Mucosa of stomach (tissue), 1 donor: Measurements from ENCODE around the gene SPP1.
"Not testable (repeated sequence)": the region's sequence is repeated elsewhere in the genome, so short reads cannot be mapped to it uniquely, and the experiment has no call there.

Experiments used
- H3K27me3 ChIP-seq: one replicate; pipeline ENCODE4 v1.7.0; 2013; ENCODE audit warnings: mild to moderate bottlenecking, low read length; ENCODE audit not compliant: control insufficient read depth, insufficient read depth
- H3K36me3 ChIP-seq: one replicate; pipeline ENCODE4 v1.7.0; 2013; ENCODE audit warnings: low read length; ENCODE audit not compliant: control insufficient read depth, insufficient read depth
- H3K4me1 ChIP-seq: one replicate; pipeline ENCODE4 v1.7.0; 2013; ENCODE audit warnings: mild to moderate bottlenecking, low read length; ENCODE audit not compliant: control insufficient read depth, insufficient read depth
- H3K4me3 ChIP-seq: one replicate; pipeline ENCODE4 v1.7.0; 2013; ENCODE audit warnings: low read length
- H3K9ac ChIP-seq: one replicate; pipeline ENCODE4 v1.7.0; 2013; ENCODE audit warnings: mild to moderate bottlenecking, low read length, moderate library complexity
- H3K9me3 ChIP-seq: one replicate; pipeline ENCODE4 v1.7.0; 2013; ENCODE audit warnings: mild to moderate bottlenecking, low read length, moderate library complexity; ENCODE audit not compliant: control insufficient read depth
- donor health status: Pancreatic carcinoma.

The SPP1 gene

DNA sequence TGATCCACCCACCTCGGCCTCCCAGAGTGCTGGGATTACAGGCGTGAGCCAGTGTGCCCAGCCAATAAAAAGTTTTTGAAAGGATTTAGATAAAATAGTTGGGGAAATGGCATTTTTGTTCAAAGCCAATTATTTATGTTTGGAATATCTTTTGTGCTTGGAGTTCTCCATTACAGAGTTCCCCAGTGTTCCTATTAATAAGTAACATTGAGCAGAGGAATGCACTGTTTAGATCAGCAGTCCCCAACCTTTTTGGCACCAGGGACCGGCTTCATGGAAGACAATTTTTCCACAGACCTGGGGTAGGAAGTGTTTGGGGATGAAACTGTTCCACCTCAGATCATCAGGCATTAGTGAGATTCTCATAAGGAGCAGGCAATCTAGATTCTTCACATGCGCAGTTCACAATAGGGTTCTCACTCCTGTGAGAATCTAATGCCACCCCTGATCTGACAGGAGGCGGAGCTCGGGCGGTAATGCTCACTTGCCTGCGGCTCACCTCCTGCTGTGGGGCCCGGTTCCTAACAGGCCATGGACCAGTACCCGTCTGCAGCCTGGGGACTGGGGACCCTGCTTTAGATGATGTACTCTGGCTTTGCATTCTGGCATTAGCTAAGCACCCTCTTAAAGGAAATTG lies 40.3 kb downstream of the SPP1 start:
- no peaks in the 10 kb centered on the region for H3K36me3 ChIP-seq
- H3K4me1 ChIP-seq, result no peaks in the 10 kb centered on the region
- no peaks in the 10 kb centered on the region for H3K9me3 ChIP-seq
- no peak overlapping the region for H3K9ac ChIP-seq
- no peaks in the 10 kb centered on the region for H3K27me3 ChIP-seq
- no peak overlapping the region for H3K4me3 ChIP-seq

DNA sequence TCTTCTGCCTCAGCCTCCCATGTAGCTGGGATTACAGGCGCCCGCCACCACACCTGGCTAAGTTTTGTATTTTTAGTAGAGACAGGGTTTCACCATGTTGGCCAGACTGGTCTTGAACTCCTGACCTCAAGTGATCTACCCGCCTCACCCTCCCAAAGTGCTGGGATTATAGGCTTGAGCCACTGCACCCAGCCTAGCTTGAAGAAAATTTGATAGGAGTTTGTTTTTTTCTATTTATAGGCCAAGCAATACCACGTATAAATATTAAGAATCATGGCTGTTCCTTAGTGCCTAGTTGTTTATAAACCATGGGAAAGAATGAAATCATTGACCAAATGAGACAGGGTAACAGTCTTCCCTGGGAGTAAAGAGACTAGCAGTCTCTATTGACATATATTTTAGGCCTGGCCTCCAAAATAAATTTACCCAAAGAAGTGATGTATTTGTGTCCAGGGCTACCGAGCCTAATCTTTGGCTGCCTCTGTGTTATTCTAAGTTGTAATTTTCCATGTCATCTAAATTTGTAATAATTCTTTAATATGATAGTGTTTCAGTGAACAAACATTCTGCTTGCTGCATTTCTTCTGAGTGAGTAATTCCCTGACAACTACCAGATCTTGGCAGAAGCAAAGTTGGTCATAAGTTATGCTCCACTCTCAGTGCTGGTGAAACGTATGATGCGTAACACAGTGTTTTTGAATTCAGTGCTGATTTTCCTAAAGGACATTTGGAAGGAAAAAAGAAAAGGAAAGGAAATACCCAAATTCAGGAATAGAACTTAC lies 42.2 kb downstream of the SPP1 start:
- H3K36me3 ChIP-seq, result no peaks in the 10 kb centered on the region
- H3K4me1 ChIP-seq, result no peaks in the 10 kb centered on the region
- no peaks in the 10 kb centered on the region for H3K27me3 ChIP-seq
- H3K9ac ChIP-seq, result no peak overlapping the region
- no peak overlapping the region for H3K4me3 ChIP-seq
- no peaks in the 10 kb centered on the region for H3K9me3 ChIP-seq

DNA sequence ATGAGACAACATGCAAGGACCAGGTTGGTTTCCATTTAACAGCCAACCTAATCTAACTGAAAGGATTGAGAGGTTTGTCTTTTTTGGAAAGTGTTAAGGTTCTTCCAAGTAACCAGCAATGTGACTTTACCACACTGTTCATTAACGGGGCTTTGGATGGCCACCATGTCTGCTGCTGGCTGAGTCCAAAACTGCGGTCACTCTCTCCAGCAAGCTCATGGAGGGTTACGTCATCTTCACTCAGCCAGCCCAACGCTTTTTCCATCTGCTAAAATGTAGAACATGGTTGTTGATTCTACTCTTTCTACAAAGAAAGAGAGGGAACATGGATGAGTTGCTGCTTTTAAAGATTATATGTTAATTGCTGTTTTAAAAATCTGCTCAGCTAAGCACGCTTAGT lies 43.0 kb downstream of the SPP1 start:
- no peaks in the 10 kb centered on the region for H3K4me1 ChIP-seq
- no peak overlapping the region for H3K4me3 ChIP-seq
- no peaks in the 10 kb centered on the region for H3K36me3 ChIP-seq
- H3K27me3 ChIP-seq, result no peaks in the 10 kb centered on the region
- H3K9ac ChIP-seq, result no peak overlapping the region
- no peaks in the 10 kb centered on the region for H3K9me3 ChIP-seq

DNA sequence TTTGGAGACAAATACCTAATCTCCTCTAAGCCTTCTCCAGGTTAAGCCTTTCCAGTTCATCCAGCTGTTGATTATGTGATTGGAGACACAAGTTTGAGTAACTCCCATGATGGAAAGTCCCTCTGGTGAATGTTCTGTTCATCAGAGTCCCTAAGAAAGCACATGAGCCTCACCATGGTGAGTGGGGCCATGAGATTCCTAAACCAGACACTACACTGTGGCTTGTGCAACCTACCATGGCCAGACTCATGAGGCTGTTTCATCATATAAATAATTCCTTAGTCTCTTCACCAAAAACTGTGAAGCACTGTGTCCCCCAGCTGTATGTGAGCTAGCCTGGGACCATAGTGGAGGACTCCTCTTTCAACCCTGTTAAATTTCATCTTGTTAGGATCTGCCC lies 46.3 kb downstream of the SPP1 start:
- Histone ChIP-seq H3K36me3 (no peaks in the 10 kb centered on the region), H3K4me1 (no peaks in the 10 kb centered on the region), H3K27me3 (no peaks in the 10 kb centered on the region), H3K4me3 (no peak overlapping the region), H3K9ac (no peak overlapping the region), H3K9me3 (no peaks in the 10 kb centered on the region)

DNA sequence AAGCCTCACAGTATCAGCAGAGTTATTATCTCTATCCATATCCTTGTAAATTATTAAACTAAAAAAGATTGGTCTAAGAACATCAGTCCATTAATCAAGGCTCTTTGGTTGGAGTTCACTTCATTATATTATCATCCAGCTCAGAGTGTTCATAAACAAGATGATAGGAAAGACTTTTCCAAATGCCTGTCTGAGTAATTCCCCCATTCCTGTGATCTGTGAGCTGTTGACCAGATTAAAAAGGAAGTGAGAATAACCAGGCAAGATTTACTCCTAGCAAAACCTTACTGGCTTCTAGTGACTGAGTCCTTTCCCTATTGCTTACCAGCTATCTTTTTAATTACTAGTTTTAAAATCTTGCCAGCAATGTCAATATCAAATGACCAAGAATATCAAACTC lies 46.8 kb downstream of the SPP1 start:
- H3K4me3 ChIP-seq, result no peak overlapping the region
- no peaks in the 10 kb centered on the region for H3K27me3 ChIP-seq
- no peaks in the 10 kb centered on the region for H3K9me3 ChIP-seq
- no peaks in the 10 kb centered on the region for H3K4me1 ChIP-seq
- H3K9ac ChIP-seq, result no peak overlapping the region
- H3K36me3 ChIP-seq, result no peaks in the 10 kb centered on the region

DNA sequence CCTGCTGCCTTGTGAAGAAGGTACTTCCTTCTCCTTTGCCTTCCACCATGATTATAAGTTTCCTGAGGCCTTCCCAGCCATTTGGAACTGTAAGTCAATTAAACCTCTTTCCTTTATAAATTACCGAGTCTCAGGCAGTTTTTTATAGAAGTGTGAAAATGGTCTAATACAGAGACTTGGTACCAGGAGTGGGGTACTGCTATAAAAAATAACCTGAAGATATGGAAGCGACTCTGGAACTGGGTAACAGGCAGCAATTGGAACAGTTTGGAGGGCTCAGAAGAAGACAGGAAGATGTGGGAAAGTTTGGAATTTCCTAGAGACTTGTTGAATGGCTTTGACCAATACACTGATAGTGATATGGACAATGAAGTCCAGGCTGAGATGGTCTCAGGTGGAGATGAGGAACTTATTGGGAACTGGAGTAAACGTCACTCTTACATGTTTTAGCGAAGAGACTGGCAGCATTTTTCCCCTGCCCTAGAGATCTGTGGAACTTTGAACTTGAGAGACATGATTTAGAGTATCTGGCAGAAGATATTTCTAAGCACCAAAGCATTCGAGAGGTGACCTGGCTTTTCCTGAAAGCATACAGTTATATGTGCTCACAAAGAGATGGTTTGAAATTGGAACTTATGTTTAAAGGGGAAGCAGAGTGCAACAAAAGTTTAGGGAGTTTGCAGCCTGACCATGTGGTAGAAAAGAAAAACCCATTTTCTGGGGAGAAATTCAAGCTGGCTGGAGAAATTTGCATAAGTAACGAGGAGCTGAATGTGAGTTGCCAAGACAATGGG lies 50.6 kb downstream of the SPP1 start:
- H3K4me1 ChIP-seq, H3K36me3 ChIP-seq, H3K27me3 ChIP-seq, H3K4me3 ChIP-seq, H3K9me3 ChIP-seq, H3K9ac ChIP-seq: not testable (repeated sequence)

DNA sequence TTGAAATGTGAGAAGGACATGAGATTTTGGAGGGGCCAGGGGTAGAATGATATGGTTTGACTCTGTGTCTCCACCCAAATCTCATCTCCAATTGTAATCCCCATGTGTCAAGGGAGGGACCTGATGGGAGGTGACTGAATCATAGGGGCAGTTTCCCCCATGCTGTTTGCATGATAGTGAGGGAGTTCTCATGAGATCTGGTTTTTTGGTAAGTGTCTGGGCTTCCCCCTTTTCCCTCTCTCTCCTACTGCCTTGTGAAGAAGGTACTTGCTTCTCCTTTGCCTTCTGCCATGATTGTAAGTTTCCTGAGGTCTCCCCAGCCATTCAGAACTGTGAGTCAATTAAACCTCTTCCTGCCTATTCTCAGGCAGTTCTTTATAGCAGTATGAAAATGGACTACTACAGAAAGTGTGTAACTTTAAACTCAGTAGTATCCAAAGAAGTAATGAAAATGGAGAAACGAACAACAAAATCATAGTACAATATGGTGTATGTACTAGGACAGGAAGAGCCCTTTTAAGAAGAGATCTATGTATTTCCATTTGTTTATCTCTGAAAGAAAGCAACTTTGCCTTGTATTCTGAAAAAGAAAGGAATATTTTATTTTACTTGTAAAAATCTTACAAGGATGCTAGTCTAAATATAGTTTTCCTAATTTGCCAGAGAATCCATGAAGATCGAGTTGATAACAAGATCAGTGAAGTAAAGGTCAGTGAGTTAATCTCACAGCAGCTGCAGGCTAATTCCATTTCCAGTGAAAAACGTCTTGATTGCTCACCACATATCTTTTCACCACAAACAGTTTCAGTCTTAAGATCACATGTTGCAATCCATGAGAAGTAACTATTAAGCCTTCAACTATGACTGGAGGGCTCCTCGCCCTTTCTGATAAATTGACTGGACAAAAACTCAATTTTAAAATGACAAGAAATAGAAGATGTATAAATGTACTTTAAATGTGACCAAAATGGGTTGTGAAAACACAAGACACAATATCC lies 52.4 kb downstream of the SPP1 start:
- Histone ChIP-seq H3K4me3 (no peak overlapping the region), H3K27me3 (no peaks in the 10 kb centered on the region), H3K9ac (no peak overlapping the region), H3K4me1 (no peaks in the 10 kb centered on the region), H3K9me3 (no peaks in the 10 kb centered on the region), H3K36me3 (no peaks in the 10 kb centered on the region)

DNA sequence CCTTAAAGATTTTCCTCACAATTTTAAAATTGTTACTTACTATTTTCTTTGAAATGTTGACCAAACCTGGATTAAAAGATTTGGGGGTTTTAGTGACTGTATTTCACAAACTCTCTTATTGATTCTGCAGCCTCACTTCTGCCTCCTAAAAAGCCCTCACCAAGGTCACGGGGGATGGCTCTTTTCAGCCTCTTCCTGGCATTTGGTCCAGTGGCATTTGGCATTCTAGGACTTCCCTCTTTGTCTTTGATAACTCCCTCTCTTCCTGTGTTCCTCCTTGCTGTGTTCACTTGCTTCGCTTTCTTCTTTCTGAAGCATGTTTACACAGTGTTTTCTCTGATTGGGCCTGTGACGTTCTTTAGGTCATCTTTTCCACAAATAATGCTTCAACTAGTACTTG lies 53.4 kb downstream of the SPP1 start:
- no peaks in the 10 kb centered on the region for H3K27me3 ChIP-seq
- H3K36me3 ChIP-seq, result no peaks in the 10 kb centered on the region
- no peaks in the 10 kb centered on the region for H3K9me3 ChIP-seq
- no peak overlapping the region for H3K9ac ChIP-seq
- no peak overlapping the region for H3K4me3 ChIP-seq
- no peaks in the 10 kb centered on the region for H3K4me1 ChIP-seq

DNA sequence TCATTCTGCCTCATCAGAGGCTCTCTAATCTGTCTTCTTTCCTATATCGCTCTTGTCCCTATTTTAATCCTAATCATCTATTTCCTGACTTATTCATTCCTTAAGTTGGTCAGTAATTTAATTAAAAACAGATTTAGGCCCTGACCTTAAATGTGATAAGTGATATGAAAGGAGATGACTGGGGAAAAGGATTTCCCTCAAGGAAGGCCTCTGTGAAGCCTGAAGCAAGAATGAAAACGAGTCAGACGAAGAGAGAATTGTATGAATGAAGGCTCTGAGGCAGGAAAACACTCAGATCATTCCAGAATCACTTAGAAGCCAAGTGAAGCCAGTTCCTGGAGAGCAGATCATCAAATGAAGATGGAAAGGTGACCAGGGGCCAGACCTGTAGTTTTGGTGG lies 54.0 kb downstream of the SPP1 start:
- H3K36me3 ChIP-seq, result no peaks in the 10 kb centered on the region
- no peaks in the 10 kb centered on the region for H3K9me3 ChIP-seq
- no peaks in the 10 kb centered on the region for H3K27me3 ChIP-seq
- no peak overlapping the region for H3K4me3 ChIP-seq
- H3K9ac ChIP-seq, result no peak overlapping the region
- H3K4me1 ChIP-seq, result no peaks in the 10 kb centered on the region

DNA sequence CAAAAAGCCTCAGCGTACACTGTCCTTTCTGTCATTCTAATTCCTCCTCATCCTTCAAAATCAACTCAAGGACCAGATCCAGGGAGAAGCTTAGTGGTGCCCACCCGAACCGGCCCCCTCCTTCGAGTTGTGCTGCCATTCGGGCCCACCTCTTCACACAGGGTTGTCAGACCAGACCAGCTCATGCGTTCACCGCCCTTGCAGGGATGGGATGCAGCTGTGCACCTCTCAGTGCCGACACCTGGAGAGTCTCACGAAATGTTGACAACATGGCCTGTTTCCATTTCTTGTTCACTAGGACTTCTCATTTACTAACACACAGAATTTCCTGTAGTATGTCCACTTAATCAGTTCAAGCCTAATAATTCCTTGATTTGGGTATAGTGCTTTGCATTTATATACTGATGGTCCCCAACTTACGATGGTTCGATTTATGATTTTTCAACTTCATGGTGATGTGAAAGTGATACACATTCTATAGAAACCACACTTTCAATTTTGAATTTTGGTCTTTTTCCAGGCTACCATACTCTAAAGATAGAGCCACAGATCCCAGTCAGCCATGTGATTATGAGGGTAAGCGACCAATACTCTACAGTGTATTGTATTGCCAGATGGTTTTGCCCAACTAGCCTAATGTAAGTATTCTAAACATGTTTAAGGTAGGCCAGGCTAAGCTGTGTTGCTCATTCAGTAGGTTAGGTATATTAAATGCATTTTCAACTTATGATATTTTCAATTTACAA lies 55.2 kb downstream of the SPP1 start:
- no peak overlapping the region for H3K4me3 ChIP-seq
- no peaks in the 10 kb centered on the region for H3K9me3 ChIP-seq
- H3K27me3 ChIP-seq, result no peaks in the 10 kb centered on the region
- no peaks in the 10 kb centered on the region for H3K36me3 ChIP-seq
- no peak overlapping the region for H3K9ac ChIP-seq
- no peaks in the 10 kb centered on the region for H3K4me1 ChIP-seq
